H54 (cell line): ENCODE data around the gene ELMO1.

ENCODE experiments used
- DNase-seq: peaks from one replicate; pipeline ENCODE4 v3.0.0; 2011; ENCODE audit warnings: low spot score, mixed read lengths; ENCODE audit not compliant: insufficient read length
- FAIRE-seq: peaks from 3 replicates; lab custom pipeline; 2011; peaks lifted over from hg19 to GRCh38; lab: Jason Lieb, UNC
- POLR2A ChIP-seq: IDR thresholded peaks from 2 replicates; pipeline ENCODE4 v1.6.1; 2011; ENCODE audit warnings: low read depth, mild to moderate bottlenecking, low read length

The ELMO1 gene

GRCh38 chr7:37416378-37417106 lies 32.1 kb downstream of the ELMO1 start:
- no peak for DNase-seq
- TF ChIP-seq POLR2A, result no peak
- FAIRE-seq, result no peak

GRCh38 chr7:37415629-37416028 lies 33.0 kb downstream of the ELMO1 start:
- DNase-seq (no peak), FAIRE-seq (no peak)
- no peak for TF ChIP-seq POLR2A

GRCh38 chr7:37414352-37414983 lies 34.2 kb downstream of the ELMO1 start:
- no peak for DNase-seq
- FAIRE-seq, result no peak
- TF ChIP-seq POLR2A, result no peak

- DNase-seq, result no peak
- no peak for FAIRE-seq
- TF ChIP-seq POLR2A, result no peak
Measured at GRCh38 chr7:37411444-37412034, 37.1 kb downstream of the ELMO1 start.

- TF ChIP-seq POLR2A, result no peak
- FAIRE-seq (no peak), DNase-seq (no peak)
Measured at GRCh38 chr7:37410305-37411229, 38.1 kb downstream of the ELMO1 start.

GRCh38 chr7:37409461-37409860 lies 39.2 kb downstream of the ELMO1 start:
- no peak for FAIRE-seq
- no peak for TF ChIP-seq POLR2A

GRCh38 chr7:37408291-37409228 lies 40.1 kb downstream of the ELMO1 start:
- no peak for TF ChIP-seq POLR2A
- no peak for FAIRE-seq
- DNase-seq, result no peak

More at GRCh38 chr7:37409461-37409860, 39.2 kb downstream of the ELMO1 start:
- no peak for DNase-seq

GRCh38 chr7:37405603-37406122 lies 43.0 kb downstream of the ELMO1 start:
- TF ChIP-seq POLR2A, result no peak
- FAIRE-seq (no peak), DNase-seq (no peak)

- no peak for FAIRE-seq
- TF ChIP-seq POLR2A, result no peak
- no peak for DNase-seq
Measured at GRCh38 chr7:37405128-37405527, 43.5 kb downstream of the ELMO1 start.

- no peak for DNase-seq
Measured at GRCh38 chr7:37399876-37400421, 48.7 kb downstream of the ELMO1 start.

GRCh38 chr7:37398403-37398802 lies 50.3 kb downstream of the ELMO1 start:
- TF ChIP-seq POLR2A, result no peak
- DNase-seq, result no peak
- no peak for FAIRE-seq

More at GRCh38 chr7:37399876-37400421, 48.7 kb downstream of the ELMO1 start:
- FAIRE-seq, result no peak
- no peak for TF ChIP-seq POLR2A

- DNase-seq (no peak), FAIRE-seq (no peak)
- no peak for TF ChIP-seq POLR2A
Measured at GRCh38 chr7:37395618-37396259, 52.9 kb downstream of the ELMO1 start.
